Measurements from ENCODE around the gene CFAP47.

The CFAP47 gene

GRCh38 chrX:36266155-36266554 is 346.6 kb downstream of the CFAP47 start:
- Histone ChIP-seq H3K27ac (ENCODE audit: low read depth, low read length) (no peak overlapping the region), H3K36me3 (ENCODE audit: control insufficient read depth, insufficient read depth, low read length) (no peaks in the 10 kb centered on the region), H3K4me3 (ENCODE audit: low read length) (no peak overlapping the region), H3K9ac (ENCODE audit: low read length) (no peak overlapping the region), H3K4me1 (ENCODE audit: control insufficient read depth, insufficient read depth, low read length) (no peaks in the 10 kb centered on the region), H3K27me3 (ENCODE audit: control insufficient read depth, insufficient read depth, low read length) (no peaks in the 10 kb centered on the region)

DNA sequence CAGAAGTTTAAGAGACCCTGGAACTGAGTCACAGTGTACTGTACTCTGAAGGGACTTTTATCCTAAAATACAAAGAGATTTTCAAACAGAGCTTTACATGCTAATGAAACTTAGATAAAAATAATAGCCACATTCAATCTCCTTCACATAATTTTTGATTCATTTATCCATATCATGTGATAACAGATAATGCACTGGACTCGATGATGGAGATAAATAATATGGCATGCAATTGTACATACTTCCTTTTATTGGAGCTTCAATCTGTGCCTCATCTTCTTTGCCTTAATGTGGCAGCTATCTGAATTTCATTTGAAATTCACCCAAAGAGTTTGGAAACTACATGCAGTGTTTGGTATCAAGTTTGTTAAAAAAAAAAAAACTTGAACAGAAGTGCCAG is 390.6 kb downstream of the CFAP47 start:
- Histone ChIP-seq H3K27me3 (ENCODE audit: control insufficient read depth, insufficient read depth, low read length) (no peaks in the 10 kb centered on the region), H3K9ac (ENCODE audit: low read length) (no peak overlapping the region), H3K27ac (ENCODE audit: low read depth, low read length) (no peak overlapping the region), H3K4me1 (ENCODE audit: control insufficient read depth, insufficient read depth, low read length) (no peaks in the 10 kb centered on the region), H3K36me3 (ENCODE audit: control insufficient read depth, insufficient read depth, low read length) (no peaks in the 10 kb centered on the region), H3K4me3 (ENCODE audit: low read length) (no peak overlapping the region)

- no peak overlapping the region for H3K27ac ChIP-seq (ENCODE audit: low read depth, low read length)
- H3K9ac ChIP-seq (ENCODE audit: low read length) = no peak overlapping the region
- no peaks in the 10 kb centered on the region for H3K36me3 ChIP-seq (ENCODE audit: control insufficient read depth, insufficient read depth, low read length)
- no peaks in the 10 kb centered on the region for H3K27me3 ChIP-seq (ENCODE audit: control insufficient read depth, insufficient read depth, low read length)
- no peak overlapping the region for H3K4me3 ChIP-seq (ENCODE audit: low read length)
- H3K4me1 ChIP-seq (ENCODE audit: control insufficient read depth, insufficient read depth, low read length) = no peaks in the 10 kb centered on the region
Measured at GRCh38 chrX:36314303-36314702, 394.8 kb downstream of the CFAP47 start.

- no peak overlapping the region for H3K4me3 ChIP-seq (ENCODE audit: low read length)
- H3K27me3 ChIP-seq (ENCODE audit: control insufficient read depth, insufficient read depth, low read length) = no peaks in the 10 kb centered on the region
- no peak overlapping the region for H3K9ac ChIP-seq (ENCODE audit: low read length)
- H3K36me3 ChIP-seq (ENCODE audit: control insufficient read depth, insufficient read depth, low read length) = no peaks in the 10 kb centered on the region
- H3K27ac ChIP-seq (ENCODE audit: low read depth, low read length) = no peak overlapping the region
- H3K4me1 ChIP-seq (ENCODE audit: control insufficient read depth, insufficient read depth, low read length) = no peaks in the 10 kb centered on the region
Measured at GRCh38 chrX:36334572-36334971, 415.0 kb downstream of the CFAP47 start.

- Histone ChIP-seq H3K36me3 (ENCODE audit: control insufficient read depth, insufficient read depth, low read length) (no peaks in the 10 kb centered on the region), H3K27me3 (ENCODE audit: control insufficient read depth, insufficient read depth, low read length) (no peaks in the 10 kb centered on the region), H3K4me3 (ENCODE audit: low read length) (no peak overlapping the region), H3K9ac (ENCODE audit: low read length) (no peak overlapping the region), H3K27ac (ENCODE audit: low read depth, low read length) (no peak overlapping the region), H3K4me1 (ENCODE audit: control insufficient read depth, insufficient read depth, low read length) (no peaks in the 10 kb centered on the region)
Measured at GRCh38 chrX:36336751-36337150, 417.2 kb downstream of the CFAP47 start.

DNA sequence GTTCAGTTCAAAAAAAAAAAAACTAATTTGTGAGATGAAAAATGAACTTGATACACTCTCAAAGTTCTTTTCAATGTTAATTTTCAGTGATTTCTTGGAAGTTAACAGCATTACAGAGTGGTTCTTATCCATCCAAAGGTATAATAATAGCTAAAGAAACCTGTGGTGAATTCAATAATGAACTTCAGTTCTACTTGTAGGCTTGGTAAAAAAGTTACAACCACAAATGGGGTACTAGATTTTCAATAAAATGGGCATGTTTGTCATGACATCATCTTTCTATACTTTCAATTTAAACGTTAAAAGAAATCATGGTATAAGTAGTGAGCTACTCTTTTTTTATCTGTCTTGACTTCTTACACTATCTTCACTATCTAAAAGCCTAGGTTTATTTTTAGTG is 424.8 kb downstream of the CFAP47 start:
- Histone ChIP-seq H3K36me3 (ENCODE audit: control insufficient read depth, insufficient read depth, low read length) (no peaks in the 10 kb centered on the region), H3K27me3 (ENCODE audit: control insufficient read depth, insufficient read depth, low read length) (no peaks in the 10 kb centered on the region), H3K4me3 (ENCODE audit: low read length) (no peak overlapping the region), H3K9ac (ENCODE audit: low read length) (no peak overlapping the region), H3K4me1 (ENCODE audit: control insufficient read depth, insufficient read depth, low read length) (no peaks in the 10 kb centered on the region), H3K27ac (ENCODE audit: low read depth, low read length) (no peak overlapping the region)

DNA sequence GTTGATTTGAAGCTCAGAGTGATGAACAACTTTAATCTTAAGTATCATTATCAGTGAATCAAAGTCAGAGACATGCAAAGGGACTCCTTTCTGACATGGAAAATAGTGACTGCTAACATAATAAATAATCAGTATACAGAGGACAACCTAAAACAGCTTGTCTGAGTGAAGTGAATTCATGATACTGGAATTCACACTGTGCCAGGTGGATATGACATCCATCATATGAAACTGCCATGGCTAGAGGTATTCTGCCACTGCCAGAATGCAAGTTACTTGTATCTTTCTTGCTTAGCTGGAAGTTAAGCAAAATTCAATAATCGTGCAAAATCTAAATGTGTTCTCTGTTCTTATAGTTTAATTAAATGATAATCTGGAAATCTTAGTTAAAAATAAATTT is 429.0 kb downstream of the CFAP47 start:
- no peak overlapping the region for H3K4me3 ChIP-seq (ENCODE audit: low read length)
- H3K27me3 ChIP-seq (ENCODE audit: control insufficient read depth, insufficient read depth, low read length) = no peaks in the 10 kb centered on the region
- H3K27ac ChIP-seq (ENCODE audit: low read depth, low read length) = no peak overlapping the region
- H3K4me1 ChIP-seq (ENCODE audit: control insufficient read depth, insufficient read depth, low read length) = no peaks in the 10 kb centered on the region
- H3K36me3 ChIP-seq (ENCODE audit: control insufficient read depth, insufficient read depth, low read length) = no peaks in the 10 kb centered on the region
- H3K9ac ChIP-seq (ENCODE audit: low read length) = no peak overlapping the region

DNA sequence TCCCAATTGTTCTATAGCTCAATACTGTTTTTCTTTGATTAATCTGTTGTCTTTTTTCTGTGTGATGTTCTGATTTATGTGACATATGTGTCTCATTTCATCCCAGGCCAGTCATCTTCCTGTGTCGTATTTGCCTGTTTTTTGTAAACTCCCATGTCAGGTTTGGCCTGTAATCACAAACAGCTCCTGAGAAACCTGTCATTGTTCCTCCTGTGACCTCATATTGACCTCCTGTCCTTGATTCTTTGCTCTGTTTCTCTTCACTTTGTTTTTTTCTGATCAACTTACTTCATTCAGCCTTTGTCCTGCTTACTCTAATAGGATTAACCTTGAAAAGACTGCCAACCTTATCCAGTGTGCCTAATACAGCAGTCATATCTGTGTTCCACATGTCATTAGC is 438.3 kb downstream of the CFAP47 start:
- Histone ChIP-seq H3K4me1 (ENCODE audit: control insufficient read depth, insufficient read depth, low read length) (no peaks in the 10 kb centered on the region), H3K9ac (ENCODE audit: low read length) (no peak overlapping the region), H3K4me3 (ENCODE audit: low read length) (no peak overlapping the region), H3K36me3 (ENCODE audit: control insufficient read depth, insufficient read depth, low read length) (no peaks in the 10 kb centered on the region), H3K27me3 (ENCODE audit: control insufficient read depth, insufficient read depth, low read length) (no peaks in the 10 kb centered on the region), H3K27ac (ENCODE audit: low read depth, low read length) (no peak overlapping the region)

DNA sequence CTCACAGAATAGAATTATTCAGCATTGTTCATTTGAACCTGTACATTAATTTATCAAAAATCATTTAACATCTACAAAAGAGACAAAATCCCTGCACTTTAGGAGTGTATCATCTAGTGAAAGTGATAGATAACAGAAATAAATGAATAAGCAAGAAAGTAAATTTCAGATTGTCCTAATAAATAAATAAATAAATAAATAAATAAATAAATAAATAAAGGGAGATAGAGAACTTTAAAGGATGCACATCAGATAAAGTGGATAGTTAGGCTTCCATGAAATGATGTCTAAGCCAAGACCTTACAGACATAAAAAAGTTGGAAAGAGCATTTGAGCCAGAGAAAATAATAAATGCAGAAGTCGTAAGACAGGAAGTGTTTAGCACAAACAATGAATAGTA is 444.7 kb downstream of the CFAP47 start:
- Histone ChIP-seq H3K27me3 (ENCODE audit: control insufficient read depth, insufficient read depth, low read length) (no peaks in the 10 kb centered on the region), H3K4me1 (ENCODE audit: control insufficient read depth, insufficient read depth, low read length) (no peaks in the 10 kb centered on the region), H3K4me3 (ENCODE audit: low read length) (no peak overlapping the region)

GRCh38 chrX:36383495-36383894 is 464.0 kb downstream of the CFAP47 start:
- no peaks in the 10 kb centered on the region for H3K4me1 ChIP-seq (ENCODE audit: control insufficient read depth, insufficient read depth, low read length)
- H3K9ac ChIP-seq (ENCODE audit: low read length) = no peak overlapping the region

More for the DNA sequence above, 444.7 kb downstream of the CFAP47 start:
- no peak overlapping the region for H3K9ac ChIP-seq (ENCODE audit: low read length)
- no peak overlapping the region for H3K27ac ChIP-seq (ENCODE audit: low read depth, low read length)
- H3K36me3 ChIP-seq (ENCODE audit: control insufficient read depth, insufficient read depth, low read length) = no peaks in the 10 kb centered on the region

DNA sequence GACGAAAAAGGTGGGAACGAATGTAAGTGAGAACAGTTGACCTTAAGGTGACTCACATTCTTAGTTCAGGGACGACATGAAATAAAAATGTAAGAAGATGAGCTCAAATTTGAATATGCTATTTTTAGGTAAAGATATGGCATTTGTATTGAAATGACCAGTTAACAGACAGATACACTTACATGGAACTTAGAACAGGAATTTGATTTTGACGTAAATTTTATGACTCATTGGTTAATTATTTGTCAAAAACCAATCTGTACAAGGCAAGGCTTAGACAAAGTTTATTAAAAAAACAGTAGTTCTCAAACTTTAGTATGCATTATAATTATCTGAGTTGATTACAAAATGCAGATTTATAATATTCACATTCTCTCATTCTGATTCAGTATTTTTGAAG is 469.4 kb downstream of the CFAP47 start:
- H3K4me3 ChIP-seq (ENCODE audit: low read length) = no peak overlapping the region

More at GRCh38 chrX:36383495-36383894, 464.0 kb downstream of the CFAP47 start:
- Histone ChIP-seq H3K36me3 (ENCODE audit: control insufficient read depth, insufficient read depth, low read length) (no peaks in the 10 kb centered on the region), H3K4me3 (ENCODE audit: low read length) (no peak overlapping the region), H3K27ac (ENCODE audit: low read depth, low read length) (no peak overlapping the region), H3K27me3 (ENCODE audit: control insufficient read depth, insufficient read depth, low read length) (no peaks in the 10 kb centered on the region)

DNA sequence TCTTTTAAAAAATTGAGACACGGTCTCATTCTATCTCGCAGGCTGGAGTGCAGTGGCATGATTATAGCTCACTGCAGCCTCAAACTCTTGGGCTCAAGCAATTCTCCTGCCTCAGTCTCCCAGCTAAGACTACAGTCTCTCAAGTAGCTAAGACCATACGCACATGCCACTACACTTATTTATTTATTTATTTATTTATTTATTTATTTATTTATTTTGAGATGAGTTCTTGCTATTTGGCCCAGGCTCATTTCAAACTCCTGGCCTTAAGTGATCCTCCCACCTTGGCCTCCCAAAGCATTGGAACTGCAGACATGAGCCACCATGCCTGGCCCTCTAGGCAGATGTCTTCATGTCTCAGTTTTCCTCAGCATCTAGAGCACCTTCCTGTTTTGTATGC is 482.2 kb downstream of the CFAP47 start:
- H3K9ac ChIP-seq (ENCODE audit: low read length) = no peak overlapping the region
- H3K4me1 ChIP-seq (ENCODE audit: control insufficient read depth, insufficient read depth, low read length) = no peaks in the 10 kb centered on the region
- no peak overlapping the region for H3K27ac ChIP-seq (ENCODE audit: low read depth, low read length)
- no peaks in the 10 kb centered on the region for H3K36me3 ChIP-seq (ENCODE audit: control insufficient read depth, insufficient read depth, low read length)
- no peaks in the 10 kb centered on the region for H3K27me3 ChIP-seq (ENCODE audit: control insufficient read depth, insufficient read depth, low read length)
- H3K4me3 ChIP-seq (ENCODE audit: low read length) = no peak overlapping the region

More for the DNA sequence above, 469.4 kb downstream of the CFAP47 start:
- Histone ChIP-seq H3K4me1 (ENCODE audit: control insufficient read depth, insufficient read depth, low read length) (no peaks in the 10 kb centered on the region), H3K27me3 (ENCODE audit: control insufficient read depth, insufficient read depth, low read length) (no peaks in the 10 kb centered on the region), H3K36me3 (ENCODE audit: control insufficient read depth, insufficient read depth, low read length) (no peaks in the 10 kb centered on the region), H3K27ac (ENCODE audit: low read depth, low read length) (no peak overlapping the region), H3K9ac (ENCODE audit: low read length) (no peak overlapping the region)

- Histone ChIP-seq H3K36me3 (ENCODE audit: control insufficient read depth, insufficient read depth, low read length) (no peaks in the 10 kb centered on the region), H3K9ac (ENCODE audit: low read length) (no peak overlapping the region), H3K27ac (ENCODE audit: low read depth, low read length) (no peak overlapping the region), H3K4me1 (ENCODE audit: control insufficient read depth, insufficient read depth, low read length) (no peaks in the 10 kb centered on the region), H3K27me3 (ENCODE audit: control insufficient read depth, insufficient read depth, low read length) (no peaks in the 10 kb centered on the region), H3K4me3 (ENCODE audit: low read length) (no peak overlapping the region)
Measured at GRCh38 chrX:36407836-36408235, 488.3 kb downstream of the CFAP47 start.
